Stimulated activated CD8-positive, alpha-beta memory T cell treated with anti-CD3 and anti-CD28 coated beads, Interleukin-7, amount 100 ng/mL, for 1 hour (primary cell): ENCODE data around the gene ITPRID2.
"Not testable (repeated sequence)": the region's sequence is repeated elsewhere in the genome, so short reads cannot be mapped to it uniquely, and the experiment has no call there.

Experiments
- DNase-seq, 2 donors: peaks; one replicate each; pipeline ENCODE4 v3.0.0-alpha.2; 2020; ENCODE audit warnings: low read depth in 2 of 2

The ITPRID2 gene

DNA sequence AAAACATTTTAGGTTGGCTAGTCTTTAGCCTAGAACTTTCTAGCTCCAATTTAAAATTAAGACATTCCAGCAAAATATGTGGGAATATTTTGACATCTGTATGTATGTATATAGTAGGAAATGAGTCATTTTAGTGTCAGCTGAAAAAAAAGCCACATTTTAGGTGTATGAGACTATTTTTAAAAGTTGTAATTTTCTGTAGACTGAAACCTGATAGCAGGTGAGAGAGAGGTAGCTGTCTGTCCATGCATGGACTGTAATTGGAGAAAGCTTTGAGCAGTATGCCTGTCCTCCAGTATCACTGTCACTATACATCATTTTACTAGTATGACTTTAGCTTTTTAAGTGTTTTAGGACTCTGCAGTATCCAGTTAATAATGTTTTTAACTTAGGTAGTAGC, 68.0 kb downstream of the ITPRID2 start:
- DNase-seq, result no peak

DNA sequence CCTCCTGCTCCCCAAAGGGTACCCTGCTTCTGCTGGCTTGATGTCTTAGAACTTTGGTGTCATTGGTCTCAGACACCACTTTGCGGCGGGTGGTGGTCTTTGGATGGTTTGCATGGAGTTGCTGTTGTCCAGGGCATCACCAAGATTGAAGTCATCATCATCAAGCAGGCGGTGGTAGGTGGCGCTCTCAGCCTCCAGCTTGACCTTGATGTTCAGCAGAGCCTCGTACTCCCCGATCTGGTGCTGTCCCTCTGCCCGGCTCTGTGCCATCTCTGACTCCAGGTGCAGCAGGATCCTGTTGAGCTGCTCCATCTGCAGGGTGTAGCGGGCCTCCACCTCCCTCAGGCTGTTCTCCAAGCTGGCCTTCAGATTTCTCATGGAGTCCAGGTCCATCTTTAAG, 69.6 kb downstream of the ITPRID2 start:
- not testable (repeated sequence) for DNase-seq

DNA sequence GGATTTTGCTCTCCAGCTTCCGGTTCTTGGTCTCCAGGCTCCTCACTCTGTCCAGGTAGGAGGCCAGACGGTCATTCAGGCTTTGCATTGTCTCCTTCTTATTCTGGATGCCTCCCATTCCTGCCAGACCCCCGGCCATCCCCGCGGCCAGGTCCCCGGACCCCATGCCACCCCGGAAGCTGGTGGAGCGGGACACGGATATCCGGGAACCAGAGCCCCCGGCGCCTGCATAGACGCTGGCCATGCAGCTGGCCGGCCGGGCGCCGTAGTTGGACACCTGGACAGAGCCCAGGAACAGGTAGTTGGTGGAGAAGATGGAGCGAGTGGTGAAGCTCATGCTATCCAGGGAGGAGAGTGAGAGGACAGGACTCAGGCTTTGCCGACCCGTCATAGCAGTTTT, 70.6 kb downstream of the ITPRID2 start:
- DNase-seq, result no peak

DNA sequence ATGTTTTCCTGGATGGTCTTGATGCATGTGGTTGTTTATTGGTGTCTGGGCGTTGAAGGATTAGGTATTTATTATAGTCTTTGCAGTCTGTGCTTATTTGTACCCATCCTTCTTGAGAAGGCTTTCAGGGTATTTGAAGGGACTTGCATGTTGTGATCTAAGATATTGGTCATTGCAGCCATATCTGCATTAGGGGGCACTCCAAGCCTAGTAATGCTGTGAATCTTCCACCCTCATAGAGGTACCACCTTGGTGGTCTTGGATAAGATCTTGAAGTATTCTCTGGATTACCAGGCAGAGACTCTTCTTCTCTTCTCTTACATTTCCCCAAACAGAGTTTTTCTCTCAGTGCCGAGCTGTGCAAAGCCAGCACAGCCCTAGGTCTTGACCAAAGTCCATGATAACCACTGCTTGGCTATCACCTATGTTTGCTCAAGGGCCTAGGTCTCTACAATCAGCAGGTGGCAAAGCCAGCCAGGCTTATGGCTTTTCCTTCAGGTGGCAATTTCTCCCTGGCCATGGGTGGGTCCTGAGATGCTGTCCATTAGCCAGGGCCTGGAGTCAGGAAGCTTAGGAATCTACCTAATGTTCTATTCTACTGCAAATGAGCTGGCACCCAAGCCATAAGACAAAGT, 78.7 kb downstream of the ITPRID2 start:
- no peak for DNase-seq

DNA sequence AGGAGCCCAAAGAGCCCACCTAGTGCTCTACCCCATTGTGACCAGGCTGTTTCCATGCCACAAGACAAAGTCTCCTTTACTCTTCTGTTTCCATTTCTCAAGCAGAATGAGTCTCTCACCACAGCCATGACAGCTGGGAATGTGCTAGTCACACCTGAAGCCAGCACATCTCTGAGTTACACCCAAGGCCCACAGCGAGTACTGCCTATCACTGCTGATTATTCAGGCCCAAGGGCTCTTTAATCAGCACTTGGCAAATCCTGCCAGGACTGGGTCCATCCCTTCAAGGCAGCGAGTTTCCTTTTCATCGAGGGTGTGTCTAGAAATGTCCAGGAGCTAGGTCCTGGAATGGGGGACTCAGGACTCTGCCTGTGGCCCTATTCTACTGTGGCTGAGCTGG, 79.5 kb downstream of the ITPRID2 start:
- DNase-seq, result no peak

DNA sequence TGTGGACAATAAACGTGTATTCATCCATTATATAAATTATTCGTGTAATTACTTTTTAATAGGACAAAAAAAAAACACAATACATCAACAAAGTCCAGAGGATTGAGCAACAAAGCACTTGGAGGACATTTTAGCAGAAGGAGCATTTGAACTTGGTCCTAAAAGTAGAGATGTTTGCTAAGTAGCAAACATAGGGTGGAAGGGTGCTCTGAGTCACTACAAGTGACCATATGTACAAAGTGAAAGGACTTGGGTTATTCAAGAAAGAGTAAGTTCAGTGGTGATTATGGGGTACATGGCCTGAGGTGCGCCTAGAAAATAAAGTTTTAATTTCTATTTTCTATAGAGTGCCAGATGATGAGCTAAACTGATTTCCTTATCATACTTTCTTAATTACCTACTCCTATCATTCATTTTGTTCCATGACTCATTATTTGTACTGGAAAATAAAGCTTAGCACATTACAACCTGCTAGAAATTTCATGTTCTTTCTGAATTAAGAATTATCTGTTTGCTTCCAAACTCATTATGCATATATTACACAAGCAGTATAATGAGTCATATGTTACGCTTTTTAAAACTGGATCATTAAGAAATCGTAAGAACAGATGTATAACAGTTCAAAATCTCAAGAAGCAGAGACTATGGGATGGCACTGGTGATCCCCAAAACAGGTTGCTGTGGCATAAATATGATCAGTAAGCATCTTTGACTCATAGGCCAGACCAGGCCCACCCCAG, 81.1 kb downstream of the ITPRID2 start:
- DNase-seq, result no peak

DNA sequence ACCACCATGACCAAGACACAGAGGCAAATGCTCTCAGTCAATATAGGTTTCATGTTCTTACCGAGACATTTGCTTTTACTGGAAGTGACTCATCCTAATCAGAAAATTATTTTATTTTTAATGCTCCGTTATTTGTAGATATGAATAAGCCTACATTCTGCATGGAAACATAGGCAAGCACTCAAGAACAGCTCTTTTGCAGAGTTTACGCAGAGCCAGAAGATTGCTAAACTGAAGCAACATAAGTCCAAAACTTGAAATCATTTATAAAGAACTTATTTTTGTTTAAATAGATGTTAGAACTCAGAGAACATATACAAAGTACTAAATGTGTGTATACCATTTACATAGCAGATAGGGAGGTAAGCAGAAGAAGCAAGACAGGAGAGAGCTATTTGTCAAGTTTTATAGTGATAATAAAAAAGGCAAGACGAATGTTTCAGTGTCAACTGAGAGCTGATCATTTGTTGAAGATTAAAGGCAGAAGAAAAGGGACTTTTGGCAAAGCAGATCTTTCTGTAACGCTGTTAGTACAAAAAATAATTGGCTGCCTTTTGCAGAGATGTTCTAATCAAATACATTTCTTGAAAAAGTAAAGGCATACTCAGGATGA, 81.7 kb downstream of the ITPRID2 start:
- no peak for DNase-seq

DNA sequence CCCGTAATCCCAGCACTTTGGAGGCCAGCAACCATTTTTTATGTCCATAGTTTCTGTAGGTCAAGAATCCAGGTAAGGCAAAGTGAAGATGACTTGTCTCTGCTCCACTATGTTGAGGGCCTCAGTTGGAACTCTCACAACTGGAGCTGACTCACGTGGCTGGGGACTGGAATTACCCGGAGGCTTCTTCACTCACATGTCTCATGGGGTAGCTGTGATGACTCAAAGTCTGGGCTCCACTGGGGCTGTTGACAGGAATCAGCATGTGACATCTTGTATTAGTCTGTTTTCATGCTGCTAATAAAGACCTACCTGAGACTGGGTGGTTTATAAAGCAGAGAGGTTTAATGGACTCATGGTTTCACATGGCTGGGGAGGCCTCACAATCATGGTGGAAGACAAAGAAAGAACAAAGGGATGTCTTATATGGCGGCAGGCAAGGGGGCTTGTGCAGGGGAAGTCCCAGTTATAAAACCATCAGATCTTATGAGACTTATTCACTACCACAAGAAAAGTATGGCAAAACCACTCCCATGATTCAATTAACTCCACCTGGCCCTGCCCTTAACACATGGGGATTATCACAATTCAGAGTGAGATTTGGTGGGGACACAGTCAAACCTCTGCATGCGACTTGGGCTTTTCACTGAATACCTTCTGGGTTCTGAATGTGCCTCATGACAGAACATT, 86.3 kb downstream of the ITPRID2 start:
- DNase-seq, result no peak

DNA sequence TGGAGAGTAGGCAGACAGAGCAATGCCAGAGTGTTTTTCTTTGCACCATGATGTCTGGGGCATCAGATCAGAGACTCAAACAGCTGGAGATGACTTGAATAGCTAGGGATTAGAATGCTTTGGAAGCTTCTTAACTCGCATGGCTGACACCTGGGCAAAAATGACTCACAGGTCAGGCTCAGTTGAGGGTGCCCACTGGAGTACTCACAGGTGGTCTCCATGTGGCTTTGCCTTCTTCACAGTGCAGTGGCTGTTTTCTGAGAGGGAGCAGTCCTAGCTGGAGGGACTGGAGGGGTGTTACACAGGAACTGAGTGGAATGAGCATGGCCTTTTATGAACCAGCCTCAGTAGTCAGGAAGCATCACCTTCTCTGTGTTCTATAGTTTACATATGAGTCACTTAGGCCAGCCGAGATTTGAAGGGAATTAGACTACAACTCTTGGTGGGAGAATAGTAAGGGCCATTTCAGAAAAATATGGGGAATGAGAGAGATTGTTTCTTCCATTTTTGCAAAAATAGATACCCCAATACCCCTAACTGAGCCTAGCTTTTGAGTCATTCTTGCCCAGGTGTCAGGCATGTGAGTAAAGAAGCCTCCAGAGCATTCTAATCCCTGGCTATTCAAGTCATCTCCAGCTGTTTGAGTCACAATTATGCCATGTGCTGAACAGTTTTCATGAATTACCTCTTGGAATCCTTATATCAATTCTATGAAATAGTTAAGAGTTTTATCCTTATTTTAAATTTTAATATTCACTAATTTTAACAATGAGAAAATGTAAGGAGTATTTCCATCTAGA, 87.0 kb downstream of the ITPRID2 start:
- no peak for DNase-seq
